ENCODE results near the gene MYO19.
"Not testable (repeated sequence)": the region's sequence is repeated elsewhere in the genome, so short reads cannot be mapped to it uniquely, and the experiment has no call there.

MYO19 gene

DNA sequence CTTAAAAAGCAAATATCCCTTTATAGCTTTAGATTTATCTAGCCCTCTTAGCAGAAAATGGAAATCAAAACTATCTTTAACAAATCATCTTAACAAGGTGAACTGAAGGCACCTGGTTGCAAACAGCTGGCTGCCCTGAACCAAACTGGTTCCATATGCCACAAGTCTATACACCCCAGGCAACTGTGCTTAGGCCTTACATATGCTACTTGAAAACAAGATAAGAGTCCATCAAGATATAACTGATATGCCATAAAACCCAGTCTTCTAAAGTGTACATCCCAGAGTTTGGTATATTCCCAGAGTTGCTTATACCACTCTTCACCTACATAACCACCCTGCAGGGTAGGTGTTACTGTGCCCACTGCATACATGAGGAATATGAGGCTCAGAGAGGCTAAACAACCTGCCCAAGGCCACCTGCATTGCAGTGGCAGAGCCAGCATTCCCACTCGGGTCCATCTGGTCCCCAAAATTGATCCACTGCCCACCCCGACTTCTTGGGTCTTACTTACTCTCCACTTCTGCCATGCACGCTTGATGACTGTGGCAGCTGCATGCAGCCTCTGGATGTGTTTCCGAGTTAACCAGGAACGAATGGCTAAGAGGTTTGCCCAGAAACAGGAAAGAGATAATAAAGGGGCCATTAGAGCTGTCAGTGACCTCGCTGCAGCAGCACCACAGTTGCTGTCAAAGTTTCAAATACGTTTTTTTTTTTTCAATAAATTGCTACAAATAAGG, 35.9 kb downstream of the MYO19 start:
- no peak for DNase-seq

DNA sequence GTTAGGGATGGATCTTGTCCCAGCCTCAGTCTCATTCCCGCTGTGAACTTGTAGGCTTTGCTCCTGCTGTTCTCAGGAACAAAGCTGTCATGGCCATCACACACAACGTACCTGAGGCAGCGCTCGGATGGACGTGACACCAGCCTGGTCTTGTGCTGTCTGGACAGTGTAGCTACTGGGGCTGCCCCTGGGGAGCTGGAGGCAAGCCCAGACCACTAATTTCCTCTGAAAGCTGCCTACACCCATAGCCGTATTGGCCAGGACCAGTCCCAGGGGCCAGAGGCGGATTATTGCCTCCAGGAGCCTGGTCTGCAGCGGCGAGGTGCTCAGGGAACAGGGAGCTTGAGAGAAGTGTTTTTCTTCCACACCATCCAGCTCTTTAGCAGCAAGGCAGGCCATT, 36.5 kb downstream of the MYO19 start:
- no peak for DNase-seq

DNA sequence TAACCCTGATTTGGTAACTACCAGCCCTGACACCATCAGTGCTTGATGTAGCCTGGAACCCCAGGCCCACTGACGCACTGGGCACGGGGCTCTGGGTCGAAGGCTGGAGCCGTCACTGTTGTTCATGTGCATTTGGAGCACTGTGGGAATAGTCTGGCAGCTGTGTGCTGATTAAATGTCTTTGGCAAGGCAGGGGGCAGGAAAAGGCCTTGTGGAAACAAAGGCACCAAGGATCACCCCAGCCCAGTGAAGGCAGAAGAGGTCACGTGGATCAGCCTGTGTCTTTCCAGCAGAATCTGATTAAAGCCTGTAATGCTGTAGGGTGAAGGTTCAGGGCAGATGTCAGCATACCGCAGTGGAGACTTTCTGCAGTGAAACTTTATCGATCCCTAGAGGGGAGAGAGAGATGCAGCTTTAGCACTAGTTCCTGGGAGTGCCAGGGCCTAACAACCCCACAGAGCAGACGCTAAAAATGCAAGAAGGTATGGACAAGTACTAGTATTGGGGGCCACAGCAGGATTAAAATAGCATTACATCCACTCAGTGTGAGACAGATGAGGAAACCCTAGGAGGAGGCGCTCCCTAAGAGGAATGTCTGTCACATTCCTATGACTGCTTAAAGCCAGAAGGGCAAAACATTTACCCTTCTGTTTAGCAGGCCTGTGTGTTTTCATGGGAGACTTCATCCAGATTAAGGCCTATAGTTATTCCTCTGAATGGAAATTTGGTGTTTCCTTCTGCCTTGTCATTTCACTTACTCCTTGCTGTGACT, 38.5 kb downstream of the MYO19 start:
- DNase-seq, result no peak

DNA sequence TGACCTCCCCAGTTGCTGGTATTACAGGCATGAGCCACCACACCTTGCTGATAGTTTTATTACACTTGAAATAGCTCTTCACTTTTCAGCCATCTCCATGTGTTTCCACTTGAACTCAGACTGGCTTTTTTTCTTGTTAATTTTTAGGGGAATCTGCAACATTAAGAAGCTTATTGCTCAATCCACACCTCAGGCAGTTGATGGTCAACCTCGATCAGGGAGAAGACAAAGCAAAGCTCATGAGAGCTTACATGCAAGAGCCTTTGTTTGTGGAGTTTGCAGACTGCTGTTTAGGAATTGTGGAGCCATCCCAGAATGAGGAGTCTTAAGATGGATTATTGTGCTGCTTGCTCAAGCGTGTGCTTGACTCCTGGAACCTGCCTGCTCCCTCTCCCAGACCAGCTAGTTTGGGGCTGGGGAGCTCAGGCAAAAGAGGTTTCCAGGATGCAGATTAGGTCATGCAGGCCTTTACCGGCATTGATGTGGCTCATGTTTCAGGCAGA, 39.5 kb downstream of the MYO19 start:
- no peak for DNase-seq

DNA sequence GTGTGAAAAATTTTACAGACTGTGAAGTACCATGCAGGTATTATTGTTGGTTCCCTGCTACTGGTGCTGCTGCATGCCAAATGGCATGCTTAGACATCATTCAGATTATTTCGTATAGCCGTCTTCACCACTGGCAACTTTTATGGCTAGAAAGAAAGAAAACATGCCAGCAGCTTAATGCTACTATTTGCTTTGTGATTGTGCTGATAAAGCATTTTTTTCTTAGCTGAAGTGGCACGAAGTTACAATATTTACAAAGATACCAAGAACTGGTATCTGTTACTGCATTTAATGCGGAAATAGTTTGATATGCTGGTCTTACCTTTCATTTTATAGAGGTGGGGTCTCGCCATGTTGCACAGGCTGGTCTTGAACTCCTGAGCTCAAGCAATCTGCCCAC, 40.0 kb downstream of the MYO19 start:
- DNase-seq, result no peak

DNA sequence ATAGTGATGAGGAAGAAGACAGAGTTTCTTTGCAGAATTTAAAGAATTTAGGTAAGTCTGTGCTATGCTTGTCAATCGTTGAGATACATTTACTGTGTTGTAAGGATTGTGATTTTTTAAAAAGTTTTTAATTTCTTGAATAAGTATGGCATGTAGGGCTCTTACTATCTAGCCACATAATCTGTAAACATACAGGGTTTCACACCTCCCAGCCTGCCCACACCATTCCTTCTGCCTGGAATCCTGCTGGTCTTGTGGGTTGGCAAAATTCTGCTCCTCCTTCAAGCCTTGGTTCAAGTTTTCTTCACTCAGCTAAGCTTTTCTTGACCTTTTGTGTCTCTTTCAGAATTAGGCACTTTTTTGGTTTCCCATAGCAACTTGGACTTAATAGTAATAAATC, 40.7 kb downstream of the MYO19 start:
- no peak for DNase-seq

DNA sequence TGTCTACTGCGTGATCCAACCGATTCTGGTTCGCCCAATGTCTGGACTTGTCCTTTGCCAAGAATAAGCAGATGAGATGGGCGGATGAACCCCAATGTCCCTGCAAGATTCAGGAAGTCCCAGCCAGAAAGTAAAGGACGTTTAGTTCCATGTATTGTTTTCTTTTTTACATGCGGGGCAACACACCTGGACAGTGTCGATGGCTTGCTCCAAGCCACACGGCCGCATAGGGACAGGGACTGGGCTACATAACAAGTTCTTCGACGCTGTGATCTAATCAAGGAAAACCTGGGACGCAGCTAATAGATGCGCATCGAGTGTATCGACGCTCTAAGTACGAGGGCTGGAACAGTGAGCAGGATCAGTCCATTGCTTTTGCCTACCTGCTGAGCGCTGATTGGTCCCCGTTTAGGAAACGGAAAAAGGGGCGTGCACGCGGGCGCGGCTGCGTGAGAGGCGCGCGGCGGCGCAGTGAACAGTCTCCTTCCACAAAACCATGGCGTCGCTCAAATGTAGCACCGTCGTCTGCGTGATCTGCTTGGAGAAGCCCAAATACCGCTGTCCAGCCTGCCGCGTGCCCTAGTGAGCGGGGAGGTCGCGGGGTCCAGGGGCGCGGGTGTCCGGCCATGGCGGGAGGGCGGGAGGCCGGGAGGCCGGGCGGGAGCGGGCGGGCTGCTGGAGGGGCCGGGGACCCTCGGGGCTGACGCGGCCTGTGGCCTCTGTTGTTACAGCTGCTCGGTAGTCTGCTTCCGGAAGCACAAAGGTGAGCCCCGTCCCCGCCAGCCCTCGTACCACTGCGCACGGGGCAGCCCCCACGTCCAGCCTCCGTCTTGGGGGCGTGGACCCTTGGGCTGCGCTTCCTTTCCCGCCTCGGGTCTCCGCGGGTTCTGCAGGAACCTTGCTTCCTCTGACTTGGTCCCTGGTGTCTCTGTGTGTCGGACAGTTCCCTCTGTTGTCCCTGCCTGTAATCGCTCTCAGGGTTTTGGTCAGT, 48.2 kb downstream of the MYO19 start, which contains the start of gene ZNHIT3:
Gene ZNHIT3 (plus strand): TSS at position 478 of the 991 bp plus-strand sequence. CDS start 19 bp downstream, at position 497.
- DNase-seq, result peak; percentile 69

DNA sequence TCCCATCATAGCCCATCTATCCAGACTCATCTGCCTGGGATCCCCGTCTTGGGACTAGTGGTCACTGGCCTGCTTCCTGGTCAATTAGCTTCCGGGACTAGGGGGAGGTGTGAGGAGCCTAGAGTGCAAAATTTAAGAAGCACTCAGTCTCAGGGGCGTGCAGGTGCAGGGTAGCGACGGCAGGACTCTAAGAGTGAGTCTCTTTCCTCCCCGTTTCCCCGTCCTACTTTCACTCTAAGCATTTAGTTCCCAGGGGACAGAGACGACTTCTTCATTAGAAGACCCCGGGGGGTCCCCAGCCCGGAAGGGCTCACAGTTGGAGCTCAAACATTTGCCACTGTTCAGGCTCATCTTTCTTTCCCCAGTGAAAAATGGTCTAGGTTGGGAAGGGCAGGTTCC, 48.9 kb downstream of the MYO19 start:
- no peak for DNase-seq

DNA sequence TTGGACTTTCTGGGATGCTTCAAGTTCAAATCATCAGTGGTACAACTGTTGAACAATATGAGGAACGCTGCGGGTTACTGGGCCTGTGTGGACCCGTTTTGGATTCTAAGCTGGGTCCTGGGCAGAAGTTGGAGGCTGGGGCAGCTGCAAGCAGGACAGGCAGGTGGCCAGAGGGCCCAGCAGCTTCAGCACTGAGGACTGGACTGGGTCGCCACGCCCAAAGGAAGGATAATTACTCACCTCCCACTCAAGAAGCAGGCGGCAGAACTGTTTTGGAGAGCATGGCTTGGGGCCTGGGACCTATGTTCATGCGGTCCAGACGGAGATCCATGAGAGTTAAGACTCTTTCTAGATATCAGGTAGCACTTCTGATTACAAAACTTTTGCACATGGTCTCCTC, 49.6 kb downstream of the MYO19 start:
- DNase-seq, result no peak

DNA sequence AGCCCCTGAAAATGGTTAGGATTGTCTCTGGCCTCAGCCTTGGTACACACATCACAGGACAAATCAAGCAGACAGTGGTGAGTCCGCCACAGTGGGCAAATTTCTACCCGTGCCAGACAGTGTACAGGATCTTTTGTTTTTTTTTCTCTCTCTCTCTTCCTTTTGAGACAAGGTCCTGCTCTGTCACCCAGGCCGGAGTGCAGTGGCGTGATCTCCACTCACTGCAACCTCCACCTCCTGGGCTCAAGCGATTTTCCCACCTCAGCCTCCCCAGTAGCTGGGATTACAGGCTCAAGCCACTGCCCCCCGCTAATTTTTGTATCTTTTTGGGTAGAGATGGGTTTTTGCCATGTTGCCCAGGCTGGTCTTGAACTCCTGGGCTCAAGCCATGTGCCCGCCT, 50.6 kb downstream of the MYO19 start:
- not testable (repeated sequence) for DNase-seq

DNA sequence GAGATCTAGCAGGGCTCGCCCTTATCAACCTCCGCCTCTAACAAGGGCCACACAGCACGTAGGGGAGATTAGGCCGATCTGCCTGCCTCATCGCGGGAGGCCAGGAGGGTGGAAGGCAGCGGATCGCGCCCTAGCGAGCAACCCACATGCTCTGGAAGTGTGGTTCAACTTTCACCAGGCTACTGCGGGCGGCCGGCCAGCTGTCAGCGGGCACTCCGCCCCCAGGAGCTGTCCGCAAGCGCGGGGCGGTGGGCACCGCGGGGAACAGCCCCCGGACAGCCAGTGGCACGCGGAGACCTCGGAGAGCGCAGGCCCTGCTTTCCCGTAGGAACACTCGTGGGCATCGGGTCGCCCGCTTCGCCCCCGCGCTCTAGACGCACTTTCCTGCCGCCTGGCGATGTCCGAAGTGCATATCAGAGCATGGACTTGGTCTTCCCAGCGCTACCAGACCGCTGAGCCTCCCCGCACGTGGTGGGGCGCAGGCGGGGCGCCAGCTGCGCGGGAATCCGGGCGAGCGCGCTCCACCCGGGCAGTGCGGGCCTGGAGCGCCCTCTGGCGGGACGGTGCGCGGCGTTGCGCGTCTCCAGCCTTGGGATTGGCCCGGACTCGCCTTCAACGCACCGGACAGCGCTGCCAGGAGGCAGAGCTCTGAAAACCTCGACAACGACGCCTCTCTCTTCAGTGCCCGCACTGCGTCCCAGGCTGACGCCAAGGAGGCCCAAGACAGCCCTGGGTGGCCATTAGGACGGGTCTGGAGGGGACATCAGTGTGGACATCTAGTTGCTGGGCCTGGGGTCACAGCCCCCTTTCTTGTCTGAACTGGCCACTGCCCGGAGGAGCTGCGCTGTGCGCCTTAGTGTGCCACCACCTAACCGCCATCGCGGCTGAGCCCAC, 51.8 kb downstream of the MYO19 start:
- peak; percentile 52 for DNase-seq

DNA sequence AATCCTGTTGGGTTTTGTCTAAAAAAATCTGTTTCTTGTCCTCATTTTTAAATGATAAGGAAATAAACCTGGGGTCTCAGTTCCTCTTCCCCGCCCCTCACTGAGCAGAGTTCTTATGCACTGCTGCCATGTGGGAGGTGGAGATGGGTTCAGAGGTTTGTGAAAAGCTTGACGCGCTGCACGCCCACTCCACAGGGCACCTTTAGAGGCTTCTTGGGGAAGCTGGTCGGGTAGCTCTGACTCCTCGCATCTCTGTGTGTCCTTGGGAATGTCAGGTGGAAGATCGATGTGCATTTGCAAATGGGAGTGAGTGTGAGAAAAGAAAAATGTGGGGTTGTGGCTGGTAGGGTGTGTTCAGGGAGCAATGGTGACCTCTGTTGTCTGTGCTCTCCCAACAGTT, 52.8 kb downstream of the MYO19 start:
- DNase-seq, result no peak

DNA sequence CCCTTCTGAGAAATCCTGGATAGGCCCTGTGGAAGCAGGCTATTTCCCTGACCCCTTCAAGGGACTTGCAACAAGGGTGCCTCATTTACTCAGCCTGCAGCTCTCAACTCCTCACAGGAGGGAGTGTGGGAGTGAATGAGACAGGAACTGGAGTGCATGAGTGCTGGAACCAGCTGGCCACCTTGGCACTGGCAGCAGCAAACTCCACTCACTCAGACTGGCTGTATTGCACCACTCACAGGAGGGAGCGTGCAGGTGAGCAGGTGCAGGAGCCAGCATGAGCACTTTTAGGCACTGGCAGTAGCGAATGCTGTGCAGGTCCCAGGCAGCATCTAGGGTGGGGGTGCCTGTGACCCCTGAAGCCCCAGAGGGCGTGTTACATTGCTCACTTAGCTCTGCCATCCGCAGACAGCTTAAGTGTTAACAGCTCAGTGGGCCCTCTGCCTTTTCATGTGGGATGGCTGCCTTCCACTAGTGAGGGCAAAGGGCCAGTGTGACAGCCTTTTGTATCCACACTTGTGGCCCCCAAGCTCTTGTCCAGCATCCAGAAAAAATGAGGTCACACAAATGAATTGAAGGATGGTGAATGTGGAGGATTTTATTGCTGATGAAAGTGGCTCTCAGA, 59.2 kb downstream of the MYO19 start:
- no peak for DNase-seq

DNA sequence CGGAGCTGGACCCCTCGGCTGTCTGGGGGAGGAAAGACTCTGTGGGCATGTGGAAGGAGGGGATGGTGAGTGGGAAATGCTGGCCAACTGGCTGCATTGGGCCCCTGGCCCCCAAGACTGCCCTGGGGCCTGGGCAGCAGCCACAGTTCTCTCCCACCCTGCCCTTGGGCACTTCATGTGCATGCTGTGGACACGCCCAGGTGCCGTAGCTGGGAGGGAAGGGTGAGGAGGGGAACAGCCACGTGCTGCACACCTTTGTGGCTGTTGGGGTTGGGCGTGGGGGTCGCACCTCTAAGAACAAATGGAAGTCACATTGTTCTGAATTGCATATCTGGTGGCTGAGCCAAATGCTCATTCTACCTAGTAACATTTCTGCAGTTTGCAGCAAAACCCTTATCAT, 60.1 kb downstream of the MYO19 start:
- DNase-seq, result no peak

DNA sequence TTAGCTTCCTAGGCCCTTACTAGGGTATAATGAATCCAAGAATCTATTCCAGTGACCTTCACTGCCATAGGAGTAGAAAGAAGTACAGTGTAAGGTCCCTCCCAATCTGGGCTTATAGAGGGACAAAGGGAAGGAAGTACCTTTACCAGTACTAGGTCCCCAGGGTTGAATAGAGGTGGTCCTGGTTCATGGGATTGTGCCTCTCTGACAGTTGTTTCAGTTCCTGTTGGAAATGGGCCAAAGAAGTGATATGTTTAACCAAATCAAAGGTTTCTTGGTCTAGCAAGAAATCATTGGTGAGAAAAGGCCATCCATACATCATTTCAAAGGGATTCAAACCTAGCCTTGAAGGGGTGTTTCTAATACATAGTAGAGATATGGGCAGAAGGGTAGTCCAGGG, 64.2 kb downstream of the MYO19 start:
- DNase-seq, result no peak

DNA sequence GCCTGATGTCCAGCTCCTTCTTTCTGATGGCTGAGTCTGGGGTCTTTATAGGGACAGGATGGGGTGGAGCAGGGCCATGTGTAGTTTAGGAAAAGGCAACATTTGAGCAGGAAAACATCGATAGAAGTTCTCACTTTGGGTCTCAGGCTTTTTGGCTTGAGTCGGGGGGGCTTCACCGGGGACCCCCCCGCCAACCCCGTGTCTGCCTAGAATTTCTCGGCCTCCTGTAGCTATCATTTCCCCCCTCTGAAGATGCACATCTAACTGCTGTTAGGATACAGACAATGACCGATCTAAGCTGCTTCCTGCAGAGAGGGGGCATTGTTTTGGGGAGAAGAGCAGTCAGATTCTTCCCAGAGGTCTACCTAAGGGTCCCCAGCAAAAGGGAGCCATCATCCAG, 64.9 kb downstream of the MYO19 start:
- DNase-seq, result no peak

DNA sequence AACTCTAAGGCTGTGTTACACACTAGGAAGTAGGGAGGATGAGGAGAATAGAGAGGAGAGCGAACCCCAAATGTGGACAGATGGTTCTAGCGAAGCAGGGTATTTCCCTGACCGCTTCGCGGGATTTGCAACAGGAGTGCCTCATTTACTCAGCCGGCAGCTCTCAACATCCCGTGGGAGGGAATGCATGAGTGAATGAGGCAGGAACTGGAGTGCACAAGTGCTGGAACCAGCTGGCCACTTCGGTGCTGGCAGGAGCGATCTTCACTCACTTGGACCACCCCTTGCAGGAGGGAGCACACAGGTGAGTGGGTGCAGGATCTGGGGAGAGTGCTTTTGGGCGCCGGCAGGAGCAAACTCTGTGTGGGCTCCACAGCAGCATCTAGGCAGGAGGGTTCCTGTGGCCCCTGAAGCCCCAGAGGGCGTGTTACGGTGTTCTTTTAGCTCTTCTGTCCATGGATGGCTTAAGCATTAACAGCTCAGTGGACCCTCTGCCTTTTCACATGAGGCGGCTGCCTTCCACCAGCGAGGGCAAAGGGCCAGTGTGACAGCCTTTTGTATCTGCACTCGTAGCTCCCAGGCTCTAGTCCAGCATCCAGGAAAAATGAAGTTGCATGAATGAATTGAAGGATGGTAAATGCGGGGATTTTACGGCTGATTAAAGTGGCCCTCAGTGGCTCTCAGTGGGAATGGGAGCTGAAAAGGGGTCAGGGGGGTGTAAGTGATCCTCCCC, 65.6 kb downstream of the MYO19 start:
- DNase-seq, result no peak

DNA sequence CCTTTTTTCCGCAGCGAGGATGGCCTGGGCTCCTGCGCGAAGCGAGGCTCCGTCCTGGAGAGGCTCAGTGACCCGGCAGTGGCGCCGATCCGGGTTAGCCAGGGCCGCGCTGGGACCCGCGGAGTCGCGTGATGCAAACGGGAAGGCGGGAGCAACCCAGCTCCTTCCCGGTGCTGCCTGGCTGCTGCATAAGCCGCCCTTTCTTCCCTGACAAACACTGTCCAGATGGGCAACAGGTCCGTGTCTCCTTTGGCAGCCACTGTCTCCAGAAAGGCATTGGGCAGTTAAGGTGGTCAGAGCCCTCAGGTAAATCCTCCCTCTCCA, 69.9 kb downstream of the MYO19 start:
- DNase-seq, result no peak

DNA sequence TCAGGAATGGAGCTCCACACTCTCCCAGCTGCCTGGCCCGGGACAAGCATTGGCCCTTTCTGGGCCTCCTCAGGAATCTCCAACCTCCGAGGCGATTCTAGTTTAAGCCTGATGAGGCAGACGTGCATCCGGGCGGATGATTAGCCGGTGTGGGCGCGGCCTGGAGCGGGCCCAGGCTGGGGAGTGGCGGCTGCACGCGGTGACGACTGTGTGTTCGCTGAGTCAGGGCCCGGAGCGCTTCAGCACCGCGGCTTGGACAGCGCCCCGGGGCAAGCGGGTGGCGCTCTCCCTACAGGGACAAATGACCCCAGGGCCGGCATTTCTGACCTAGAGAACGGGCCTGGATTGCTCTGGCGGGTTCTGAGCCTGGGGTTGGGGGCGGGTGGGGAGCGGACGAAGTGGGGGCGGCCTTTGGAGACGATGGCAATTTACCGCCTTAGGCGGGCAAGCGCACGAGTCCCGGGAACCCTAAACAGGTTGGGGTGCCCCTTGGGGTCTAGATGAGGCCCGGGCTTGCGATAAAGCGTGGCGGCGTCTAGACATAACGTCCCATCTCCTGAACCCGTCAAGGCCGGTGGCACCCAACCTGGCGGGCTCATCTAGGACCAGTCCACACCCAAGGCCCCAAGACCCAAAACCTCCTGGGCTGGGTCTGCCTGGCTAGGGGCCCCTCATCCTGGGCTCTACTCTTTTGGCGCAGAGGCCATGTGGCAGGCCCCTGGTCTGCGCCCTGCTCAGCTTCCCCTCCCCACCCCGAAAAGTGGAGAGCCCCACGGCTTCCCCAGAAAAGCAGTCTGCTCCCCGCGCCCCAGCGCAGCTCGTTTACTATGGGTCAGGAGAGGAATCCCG, 70.5 kb downstream of the MYO19 start:
- no peak for DNase-seq

All from activated gamma-delta T cell (primary cell).